ENCODE results near the gene TMEM181.
"Not testable (repeated sequence)": the region's sequence is repeated elsewhere in the genome, so short reads cannot be mapped to it uniquely, and the experiment has no call there.

Gene TMEM181

DNA sequence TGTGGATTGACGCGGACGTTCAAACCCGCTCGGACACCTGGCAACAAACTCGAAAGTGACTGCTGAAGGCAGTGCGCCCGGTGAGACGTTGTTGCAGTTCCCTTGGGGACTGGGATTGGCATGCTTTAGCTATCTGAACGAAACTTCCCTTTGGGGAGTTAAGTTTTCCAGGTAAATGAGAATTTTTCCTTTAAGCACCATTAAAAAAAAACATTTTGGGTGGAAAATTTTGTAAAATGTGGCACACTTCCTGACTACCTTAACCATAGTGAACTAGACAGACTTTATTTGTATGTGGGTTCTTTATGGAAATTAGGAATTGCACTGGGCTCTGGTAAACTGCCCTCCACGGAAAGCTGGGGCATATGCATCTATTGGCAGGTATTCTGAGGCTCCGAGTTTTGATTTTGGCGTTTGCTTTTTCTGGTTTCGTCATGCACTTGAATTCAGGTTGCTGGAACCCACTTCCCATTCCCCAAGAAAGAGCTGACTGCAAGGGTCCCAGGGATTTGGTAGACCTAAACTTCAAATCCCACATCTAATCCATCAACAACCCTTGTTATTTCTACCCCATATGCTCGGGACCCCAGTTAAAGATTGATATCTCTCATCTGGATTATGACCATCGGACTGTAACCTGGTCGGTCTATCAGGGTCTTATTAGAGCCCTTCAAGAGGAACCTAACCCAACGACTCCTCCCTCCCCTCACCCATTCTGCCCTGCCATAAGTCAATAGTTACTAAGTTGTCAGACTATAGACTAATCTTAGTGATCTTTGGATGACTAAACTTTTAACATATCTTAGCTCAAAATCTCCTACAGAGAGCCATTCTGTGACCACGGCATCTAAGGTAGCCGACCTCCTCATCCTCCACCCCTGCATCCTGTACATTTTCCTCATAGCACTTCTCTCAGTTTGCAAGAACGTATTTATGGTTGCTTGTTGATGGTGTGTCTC, 85.5 kb downstream of the TMEM181 start:
- H3K36me3 ChIP-seq (ENCODE audit: insufficient read depth, insufficient read length, low read length) = peaks cover 12% of the 10 kb centered on the region
- peak overlapping the region; percentile 57 for H3K9ac ChIP-seq (ENCODE audit: insufficient read length, low read depth)
- H3K4me1 ChIP-seq (ENCODE audit: insufficient read depth, insufficient read length) = no peaks in the 10 kb centered on the region
- no peak for DNase-seq (ENCODE audit: low read depth, low spot score)
- peaks cover 4% of the 10 kb centered on the region for H3K27me3 ChIP-seq (ENCODE audit: insufficient read depth, insufficient read length)
- TF ChIP-seq SUZ12 (IDR thresholded peaks at IDR 0.05; ENCODE audit: extremely low read depth, insufficient read depth, insufficient read length) = no peak
- TF ChIP-seq YY1 (IDR thresholded peaks at IDR 0.05; ENCODE audit: insufficient read depth, insufficient read length) = no peak
- no peak for TF ChIP-seq ZNF274 (IDR thresholded peaks at IDR 0.05; ENCODE audit: low read depth, low read length)
- peak overlapping the region; percentile 87 for H3K4me3 ChIP-seq (ENCODE audit: insufficient read length, low read depth)
- no peaks in the 10 kb centered on the region for H3K9me3 ChIP-seq (ENCODE audit: insufficient read depth, low read length)

- no peaks in the 10 kb centered on the region for H3K9me3 ChIP-seq (ENCODE audit: insufficient read depth, low read length)
- H3K4me3 ChIP-seq (ENCODE audit: insufficient read length, low read depth) = no peak overlapping the region
- peaks cover 8% of the 10 kb centered on the region for H3K36me3 ChIP-seq (ENCODE audit: insufficient read depth, insufficient read length, low read length)
- H3K27me3 ChIP-seq (ENCODE audit: insufficient read depth, insufficient read length) = peaks cover 4% of the 10 kb centered on the region
- no peaks in the 10 kb centered on the region for H3K4me1 ChIP-seq (ENCODE audit: insufficient read depth, insufficient read length)
- DNase-seq (ENCODE audit: low read depth, low spot score) = no peak
- no peak for TF ChIP-seq YY1 (IDR thresholded peaks at IDR 0.05; ENCODE audit: insufficient read depth, insufficient read length)
- no peak for TF ChIP-seq SUZ12 (IDR thresholded peaks at IDR 0.05; ENCODE audit: extremely low read depth, insufficient read depth, insufficient read length)
- no peak for TF ChIP-seq ZNF274 (IDR thresholded peaks at IDR 0.05; ENCODE audit: low read depth, low read length)
- no peak overlapping the region for H3K9ac ChIP-seq (ENCODE audit: insufficient read length, low read depth)
These were observed 86.4 kb downstream of the TMEM181 start for GRCh38 chr6:158646023-158646910.

- peaks cover under 1% of the 10 kb centered on the region for H3K36me3 ChIP-seq (ENCODE audit: insufficient read depth, insufficient read length, low read length)
- no peak for TF ChIP-seq YY1 (IDR thresholded peaks at IDR 0.05; ENCODE audit: insufficient read depth, insufficient read length)
- TF ChIP-seq SUZ12 (IDR thresholded peaks at IDR 0.05; ENCODE audit: extremely low read depth, insufficient read depth, insufficient read length) = no peak
- no peak for TF ChIP-seq ZNF274 (IDR thresholded peaks at IDR 0.05; ENCODE audit: low read depth, low read length)
- H3K4me1 ChIP-seq (ENCODE audit: insufficient read depth, insufficient read length) = no peaks in the 10 kb centered on the region
- no peaks in the 10 kb centered on the region for H3K9me3 ChIP-seq (ENCODE audit: insufficient read depth, low read length)
- peaks cover 4% of the 10 kb centered on the region for H3K27me3 ChIP-seq (ENCODE audit: insufficient read depth, insufficient read length)
- H3K9ac ChIP-seq (ENCODE audit: insufficient read length, low read depth) = no peak overlapping the region
- DNase-seq (ENCODE audit: low read depth, low spot score) = no peak
- no peak overlapping the region for H3K4me3 ChIP-seq (ENCODE audit: insufficient read length, low read depth)
These were observed 87.6 kb downstream of the TMEM181 start for GRCh38 chr6:158647501-158647900.

DNA sequence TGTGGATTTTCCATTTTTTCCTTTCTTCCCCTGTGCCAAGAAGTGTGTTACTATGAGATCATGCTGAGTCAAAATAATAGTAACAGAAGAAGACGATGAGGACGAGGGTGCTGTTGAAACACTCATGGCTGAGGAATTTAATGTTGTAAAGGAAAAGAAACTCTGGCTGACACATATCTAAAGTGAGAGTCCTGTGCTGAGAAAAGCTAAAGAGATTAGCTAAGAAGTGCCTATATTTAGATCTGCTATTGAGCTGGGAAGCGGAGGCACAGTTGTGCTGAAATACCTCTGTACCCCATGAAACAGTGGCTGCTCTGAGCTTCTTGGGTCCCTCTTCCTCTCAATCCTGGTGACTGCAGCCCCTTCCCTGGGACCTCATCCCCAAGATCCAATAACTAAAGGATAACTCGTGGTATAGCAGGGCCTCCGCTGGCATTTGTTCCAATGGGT, 88.8 kb downstream of the TMEM181 start:
- Histone ChIP-seq H3K9me3 (ENCODE audit: insufficient read depth, low read length) (no peaks in the 10 kb centered on the region), H3K4me3 (ENCODE audit: insufficient read length, low read depth) (no peak overlapping the region), H3K4me1 (ENCODE audit: insufficient read depth, insufficient read length) (no peaks in the 10 kb centered on the region), H3K36me3 (ENCODE audit: insufficient read depth, insufficient read length, low read length) (no peaks in the 10 kb centered on the region), H3K27me3 (ENCODE audit: insufficient read depth, insufficient read length) (peaks cover 4% of the 10 kb centered on the region), H3K9ac (ENCODE audit: insufficient read length, low read depth) (no peak overlapping the region)
- no peak for TF ChIP-seq ZNF274 (IDR thresholded peaks at IDR 0.05; ENCODE audit: low read depth, low read length)
- no peak for TF ChIP-seq YY1 (IDR thresholded peaks at IDR 0.05; ENCODE audit: insufficient read depth, insufficient read length)
- no peak for TF ChIP-seq SUZ12 (IDR thresholded peaks at IDR 0.05; ENCODE audit: extremely low read depth, insufficient read depth, insufficient read length)
- no peak for DNase-seq (ENCODE audit: low read depth, low spot score)

DNA sequence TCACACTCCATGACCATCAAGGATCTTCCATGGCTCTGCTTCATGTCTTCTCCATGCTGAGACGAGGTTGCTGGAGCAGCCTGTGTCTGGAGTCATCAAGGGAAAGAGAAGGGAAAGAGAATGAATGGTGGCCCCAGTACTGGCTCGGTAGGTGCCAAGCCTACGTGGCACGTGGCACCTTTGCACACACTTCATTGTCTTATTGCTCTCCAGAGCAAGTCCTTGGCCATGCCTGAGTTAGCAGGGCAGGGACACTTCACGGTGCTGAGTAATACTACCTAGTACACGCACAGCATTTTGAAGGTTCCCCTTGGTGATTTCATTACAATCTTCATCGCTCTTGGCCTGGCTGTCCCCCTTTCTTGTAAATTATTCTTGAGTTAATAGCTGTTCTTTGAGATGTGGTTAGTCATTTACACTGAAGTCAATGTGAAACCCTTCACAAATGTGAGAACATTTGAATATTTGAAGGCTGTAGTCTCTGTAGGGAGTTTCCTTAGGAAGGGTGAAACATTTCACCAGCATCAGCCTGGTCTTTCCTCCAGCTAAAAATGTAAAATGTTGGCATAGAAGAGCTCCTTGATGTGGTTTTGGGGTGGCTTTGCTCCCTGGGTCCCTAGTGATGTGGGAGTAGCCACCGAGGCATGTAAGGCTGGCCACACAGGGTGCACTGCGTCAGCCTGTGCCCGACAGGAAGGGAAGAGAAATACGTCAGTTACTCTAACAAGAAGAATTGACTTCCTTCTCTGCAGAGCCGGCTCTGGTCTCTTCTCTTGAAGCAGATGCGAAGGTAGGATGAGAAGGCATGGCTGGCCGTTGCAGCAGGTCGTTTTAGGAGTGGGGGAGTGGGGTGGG, 89.6 kb downstream of the TMEM181 start, which contains the start of gene SYTL3:
TSS of gene SYTL3 (plus strand) at position 766 of the 855 bp plus-strand sequence. CDS start 13,215 bp downstream, outside the sequence.
- TF ChIP-seq YY1 (IDR thresholded peaks at IDR 0.05; ENCODE audit: insufficient read depth, insufficient read length) (no peak), ZNF274 (IDR thresholded peaks at IDR 0.05; ENCODE audit: low read depth, low read length) (no peak), SUZ12 (IDR thresholded peaks at IDR 0.05; ENCODE audit: extremely low read depth, insufficient read depth, insufficient read length) (no peak)

GRCh38 chr6:158651981-158652737, 92.3 kb downstream of the TMEM181 start:
- not testable (repeated sequence) for H3K9ac ChIP-seq (ENCODE audit: insufficient read length, low read depth); H3K4me1 ChIP-seq (ENCODE audit: insufficient read depth, insufficient read length); H3K36me3 ChIP-seq (ENCODE audit: insufficient read depth, insufficient read length, low read length); H3K9me3 ChIP-seq (ENCODE audit: insufficient read depth, low read length); H3K4me3 ChIP-seq (ENCODE audit: insufficient read length, low read depth); DNase-seq (ENCODE audit: low read depth, low spot score); H3K27me3 ChIP-seq (ENCODE audit: insufficient read depth, insufficient read length)

More for the DNA sequence above, 89.6 kb downstream of the TMEM181 start, which contains the start of gene SYTL3:
- H3K9ac ChIP-seq (ENCODE audit: insufficient read length, low read depth) = no peak within 1 kb of the TSS
- no peaks in the 10 kb centered on the region for H3K36me3 ChIP-seq (ENCODE audit: insufficient read depth, insufficient read length, low read length)
- no peaks in the 10 kb centered on the region for H3K9me3 ChIP-seq (ENCODE audit: insufficient read depth, low read length)
- no peak for DNase-seq (ENCODE audit: low read depth, low spot score)
- H3K27me3 ChIP-seq (ENCODE audit: insufficient read depth, insufficient read length) = peaks cover 4% of the 10 kb centered on the region
- no peak within 1 kb of the TSS for H3K4me3 ChIP-seq (ENCODE audit: insufficient read length, low read depth)
- H3K4me1 ChIP-seq (ENCODE audit: insufficient read depth, insufficient read length) = no peaks in the 10 kb centered on the region

Measured in NT2/D1 (cell line).